Forelimb muscle (tissue), 1 donor: ENCODE measurements around the gene AGAP1. TPM values are rescaled to one million over a fixed set of nuclear protein-coding genes. Genes with fewer than 3 reads are reported as not detected.
A peak's percentile ranks its signal among the peaks of the same experiment; 100 is the strongest.

Experiments
- DNase-seq: peaks from one replicate; pipeline ENCODE4 v3.0.0-alpha.2; 2013; ENCODE audit warnings: low read depth
- polyA plus RNA-seq: library from polyadenylated mRNA; unstranded; fragments of 120-200 nt; gene quantifications from one replicate; pipeline ENCODE4 v1.2.1, GENCODE V29; 2013; ENCODE audit not compliant: insufficient read length

Gene AGAP1
- polyA plus RNA-seq, 1 donor = 25.9 TPM

GRCh38 chr2:235765181-235765820 is 271.5 kb downstream of the AGAP1 start:
- DNase-seq = no peak

GRCh38 chr2:235766278-235766677 is 272.4 kb downstream of the AGAP1 start:
- DNase-seq = peak; percentile 78

- DNase-seq = no peak
Observed at GRCh38 chr2:235768606-235769005, 274.8 kb downstream of the AGAP1 start.

- DNase-seq = no peak
Observed at GRCh38 chr2:235769046-235769445, 275.2 kb downstream of the AGAP1 start.

GRCh38 chr2:235770909-235771820 is 277.3 kb downstream of the AGAP1 start:
- no peak for DNase-seq

GRCh38 chr2:235773188-235773928 is 279.5 kb downstream of the AGAP1 start:
- no peak for DNase-seq

GRCh38 chr2:235774153-235774870 is 280.5 kb downstream of the AGAP1 start:
- DNase-seq = no peak

- DNase-seq = no peak
Observed at GRCh38 chr2:235776531-235776930, 282.7 kb downstream of the AGAP1 start.

- DNase-seq = no peak
Observed at GRCh38 chr2:235779444-235779896, 285.6 kb downstream of the AGAP1 start.

- DNase-seq = no peak
Observed at GRCh38 chr2:235780401-235780800, 286.6 kb downstream of the AGAP1 start.

- DNase-seq = no peak
Observed at GRCh38 chr2:235781775-235782174, 287.9 kb downstream of the AGAP1 start.

- DNase-seq = no peak
Observed at GRCh38 chr2:235784788-235785187, 290.9 kb downstream of the AGAP1 start.

GRCh38 chr2:235789552-235789951 is 295.7 kb downstream of the AGAP1 start:
- no peak for DNase-seq

- DNase-seq = no peak
Observed at GRCh38 chr2:235793163-235793752, 299.4 kb downstream of the AGAP1 start.

- DNase-seq = no peak
Observed at GRCh38 chr2:235799281-235799680, 305.4 kb downstream of the AGAP1 start.

- no peak for DNase-seq
Observed at GRCh38 chr2:235802542-235802941, 308.7 kb downstream of the AGAP1 start.

- DNase-seq = no peak
Observed at GRCh38 chr2:235803028-235803427, 309.2 kb downstream of the AGAP1 start.

- no peak for DNase-seq
Observed at GRCh38 chr2:235804676-235805075, 310.8 kb downstream of the AGAP1 start.

- no peak for DNase-seq
Observed at GRCh38 chr2:235806986-235807750, 313.3 kb downstream of the AGAP1 start.

GRCh38 chr2:235808366-235808765 is 314.5 kb downstream of the AGAP1 start:
- DNase-seq = no peak
